PC-9 (cell line): ENCODE results near the gene SLC2A4RG.

Source experiments
- CTCF ChIP-seq: fragments of 200-600 bp; sonication (generic); conservative IDR thresholded peaks from 2 replicates; pipeline ENCODE4 v1.6.1; 2017; ENCODE audit warnings: mixed run types, antibody characterized with exemption, mild to moderate bottlenecking, moderate library complexity
- EZH2 ChIP-seq: fragments of 200-600 bp; sonication (generic); IDR thresholded peaks from 2 replicates; pipeline ENCODE4 v1.8.0; 2017; ENCODE audit warnings: antibody characterized with exemption, low read depth

GRCh38 chr20:63734946-63735858 lies 4.4 kb upstream of the SLC2A4RG start:
- TF ChIP-seq CTCF (no peak), EZH2 (no peak)
